HG03354 (cell line): ENCODE results near the gene DIAPH3.
A peak's percentile ranks its signal among the peaks of the same experiment; 100 is the strongest.

Source experiments
- ATAC-seq: cut with Tn5 transposase; IDR thresholded peaks from one replicate; pipeline ENCODE4 v1.9.1; 2021; ENCODE audit warnings: mild to moderate bottlenecking; ENCODE audit not compliant: unreplicated experiment, poor library complexity, severe bottlenecking

DIAPH3 gene

GRCh38 chr13:59701261-59701660 is 462.5 kb downstream of the DIAPH3 start:
- no peak for ATAC-seq

GRCh38 chr13:59700281-59700680 is 463.4 kb downstream of the DIAPH3 start:
- no peak for ATAC-seq

DNA sequence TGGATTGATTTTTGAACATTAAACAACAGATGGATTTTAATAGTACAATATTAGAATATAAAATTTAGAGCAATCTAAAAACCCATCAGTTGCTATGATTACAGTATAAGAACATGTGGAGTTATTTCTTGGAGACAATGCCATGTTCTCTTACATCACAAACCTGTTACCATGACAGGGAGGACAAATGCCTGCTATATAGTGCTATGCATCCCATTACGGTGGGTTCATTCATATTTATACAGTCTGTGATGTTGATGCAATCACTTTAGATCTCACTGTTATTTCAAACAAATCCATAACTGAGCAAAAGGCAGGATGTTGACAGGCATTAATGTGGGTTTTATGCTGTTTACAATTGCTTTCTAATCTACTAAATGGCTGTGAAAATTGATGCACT is 467.5 kb downstream of the DIAPH3 start:
- ATAC-seq, result no peak

DNA sequence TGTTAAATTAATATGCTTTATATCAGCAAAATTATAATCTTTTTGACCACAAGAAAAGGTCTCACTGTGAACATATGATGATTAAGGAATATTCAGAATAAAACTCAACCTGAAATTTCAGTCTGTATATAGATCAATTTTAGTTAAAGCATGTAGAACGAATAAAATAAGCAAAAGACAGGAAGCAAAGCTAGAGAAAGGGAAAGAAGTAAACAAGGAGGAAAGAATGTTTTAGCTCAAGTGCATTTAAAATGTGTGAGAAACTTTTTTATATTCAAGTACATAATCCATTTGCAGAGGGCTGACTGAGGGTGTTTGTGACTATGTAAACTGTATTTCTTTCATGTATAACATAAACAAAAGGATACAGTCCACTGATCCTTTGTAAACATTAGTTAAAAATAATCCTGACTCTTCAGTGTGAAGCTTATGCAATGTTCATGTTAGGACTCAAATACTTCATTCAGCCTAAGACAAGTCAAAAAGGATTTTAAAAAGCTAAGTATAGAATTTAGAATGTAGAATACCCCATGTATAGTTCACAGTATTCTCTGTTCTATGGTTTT is 472.1 kb downstream of the DIAPH3 start:
- ATAC-seq, result no peak

DNA sequence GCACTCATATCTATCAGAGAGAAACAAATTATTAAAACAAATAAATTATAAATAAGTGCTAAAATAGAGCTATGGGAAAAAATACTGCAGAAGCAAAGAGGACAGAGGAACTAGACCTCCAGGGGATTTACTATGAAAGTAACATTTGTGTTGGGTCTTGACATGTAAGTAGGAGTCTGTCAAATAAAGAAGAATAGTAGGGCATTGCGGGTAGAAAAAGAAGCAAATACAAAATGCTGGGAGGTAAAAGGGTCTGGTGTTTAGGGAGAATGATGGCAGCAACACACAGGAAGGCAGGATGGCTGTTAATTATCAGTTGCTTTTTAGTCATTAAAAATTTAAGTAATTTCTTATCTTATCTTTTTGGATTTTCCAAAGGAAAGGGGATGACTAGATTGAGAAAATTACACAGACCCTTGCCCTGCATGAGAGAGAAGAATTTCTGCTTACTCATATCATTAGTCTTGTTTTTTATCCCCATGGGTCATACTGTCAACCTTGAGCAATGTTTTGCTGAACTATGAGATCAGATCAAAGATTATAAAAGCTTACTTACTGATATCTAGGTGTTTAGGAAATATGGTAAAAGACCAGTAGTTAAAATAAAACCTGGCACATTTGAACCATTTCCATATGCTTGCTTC is 472.7 kb downstream of the DIAPH3 start:
- no peak for ATAC-seq

DNA sequence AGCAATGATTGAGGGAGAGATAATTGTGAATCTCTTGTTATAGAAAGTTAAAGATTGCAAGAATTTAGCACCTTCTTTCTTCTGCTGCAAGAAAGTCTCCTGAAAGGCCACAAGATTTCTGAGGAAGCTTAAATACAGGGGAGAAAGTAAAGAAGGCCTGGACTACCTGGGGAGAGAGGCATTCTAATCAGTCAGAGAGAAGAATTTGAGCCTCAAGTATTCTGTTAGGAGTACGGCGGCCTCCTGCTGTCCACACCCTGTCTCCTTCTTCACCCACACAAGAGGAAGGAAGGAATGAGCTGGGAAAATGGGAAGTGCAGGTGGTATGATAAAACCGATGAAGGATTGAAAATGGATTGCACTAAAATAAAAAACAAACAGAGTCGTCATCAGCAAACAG is 474.7 kb downstream of the DIAPH3 start:
- ATAC-seq, result no peak

DNA sequence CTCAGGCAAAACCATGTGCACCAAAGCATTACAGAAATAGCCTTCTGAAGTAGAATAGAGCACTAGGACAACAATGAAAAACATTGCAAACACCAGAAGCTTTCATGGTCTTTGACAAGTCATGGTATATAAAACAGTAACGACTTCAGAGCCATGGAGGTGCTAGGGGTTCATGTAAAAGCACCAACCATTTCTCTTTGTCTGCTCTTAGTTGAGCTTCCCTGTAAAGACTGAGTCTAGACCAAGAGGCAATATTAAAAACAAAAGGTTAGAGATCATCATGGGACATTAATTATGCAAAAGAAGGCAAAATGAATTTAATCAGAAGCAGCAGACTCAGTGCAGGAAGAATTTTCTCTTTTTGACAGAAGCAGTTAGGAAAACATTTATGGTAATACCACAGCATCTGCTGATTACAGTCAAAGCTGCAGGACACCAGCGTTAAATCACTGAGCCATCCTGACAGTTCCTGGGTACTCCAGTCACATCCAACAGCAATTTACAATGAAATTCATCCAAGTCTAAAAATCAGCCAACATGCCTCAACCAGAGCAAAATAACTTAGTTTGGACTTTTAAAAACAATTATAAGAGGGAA is 476.8 kb downstream of the DIAPH3 start:
- ATAC-seq, result no peak

GRCh38 chr13:59684105-59684504 is 479.6 kb downstream of the DIAPH3 start:
- no peak for ATAC-seq

- ATAC-seq, result no peak
Observed at GRCh38 chr13:59681636-59682311, 482.0 kb downstream of the DIAPH3 start.

GRCh38 chr13:59680429-59681024 is 483.2 kb downstream of the DIAPH3 start:
- ATAC-seq, result peak; percentile 58

DNA sequence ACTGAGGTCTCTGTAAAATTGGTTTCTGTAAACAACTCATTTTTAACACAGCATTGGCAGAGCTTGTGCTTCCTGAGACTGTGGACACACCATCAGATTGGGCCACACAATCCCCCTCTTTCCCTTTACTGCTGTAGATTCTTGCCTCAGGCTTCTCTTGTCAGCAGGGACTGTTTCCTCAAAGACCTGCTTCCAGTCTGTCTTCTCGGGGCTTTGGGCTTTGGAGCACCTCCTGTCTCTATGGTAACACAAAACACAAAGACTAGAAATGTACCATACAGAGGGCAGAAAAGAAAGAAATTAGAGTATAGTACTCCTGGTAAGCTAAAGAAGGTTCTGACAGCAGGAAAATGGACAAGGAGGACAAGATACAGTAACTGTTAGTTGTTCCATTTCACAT is 484.5 kb downstream of the DIAPH3 start:
- ATAC-seq, result no peak

DNA sequence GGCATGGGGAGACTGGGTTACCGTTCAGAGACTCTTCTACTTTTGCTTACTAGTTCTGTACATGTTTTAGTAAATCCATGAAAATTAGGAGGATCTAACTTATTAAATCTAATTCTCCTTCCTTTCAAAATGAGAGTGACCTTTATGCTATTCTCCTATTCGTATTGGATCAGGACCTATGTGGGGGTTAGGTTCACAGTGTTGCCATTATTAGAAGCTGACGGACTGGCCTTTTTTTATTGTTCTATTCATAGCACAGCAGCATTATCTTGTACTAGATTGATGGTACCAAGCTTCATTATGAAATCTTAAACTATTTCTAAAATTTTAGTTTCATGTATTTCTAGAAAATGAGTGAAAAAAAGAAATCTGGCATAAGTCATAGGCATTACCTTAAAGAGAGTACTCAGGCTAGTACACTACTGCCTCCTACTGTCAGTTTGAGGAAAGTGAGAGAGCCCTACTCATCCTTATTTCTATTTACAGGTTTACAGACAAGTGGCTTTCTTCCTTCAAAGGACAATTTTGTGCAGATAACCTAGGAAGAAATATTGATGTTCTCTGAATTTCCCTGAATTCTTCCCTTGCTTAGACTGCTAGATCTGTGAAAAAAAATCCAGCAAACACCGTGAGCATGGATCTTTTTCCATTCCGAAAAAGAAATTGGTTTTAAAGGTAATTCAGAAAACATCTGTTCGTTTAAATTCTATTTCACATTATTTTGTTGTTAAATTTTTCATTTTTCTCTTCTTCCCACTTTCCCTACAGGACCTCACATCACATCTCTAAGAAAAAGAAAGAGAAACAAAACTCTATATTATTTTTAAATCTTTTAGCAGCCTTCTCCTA is 485.5 kb downstream of the DIAPH3 start:
- peak; percentile 64 for ATAC-seq

- no peak for ATAC-seq
Observed at GRCh38 chr13:59677430-59677829, 486.3 kb downstream of the DIAPH3 start.

DNA sequence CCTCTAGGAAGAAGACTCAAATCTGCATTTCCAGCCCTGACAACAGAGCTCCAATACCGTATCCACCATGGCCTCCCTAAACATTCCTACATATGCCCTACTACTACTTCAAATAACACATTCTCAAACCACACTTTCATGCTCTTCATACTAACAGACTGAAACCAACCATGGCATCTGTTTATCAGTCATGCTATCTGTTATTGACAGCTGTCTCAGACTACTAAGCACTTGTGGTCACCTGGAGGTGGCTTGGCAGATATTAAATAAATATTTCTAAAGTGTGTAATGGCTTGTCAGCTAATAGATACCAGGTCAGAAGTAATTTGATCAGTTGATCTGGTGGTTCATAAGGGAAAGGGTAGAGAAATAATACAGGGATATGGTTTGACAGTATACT is 489.1 kb downstream of the DIAPH3 start:
- peak; percentile 69 for ATAC-seq

- ATAC-seq, result no peak
Observed at GRCh38 chr13:59673286-59673685, 490.4 kb downstream of the DIAPH3 start.

GRCh38 chr13:59672445-59672844 is 491.3 kb downstream of the DIAPH3 start:
- peak; percentile 72 for ATAC-seq

DNA sequence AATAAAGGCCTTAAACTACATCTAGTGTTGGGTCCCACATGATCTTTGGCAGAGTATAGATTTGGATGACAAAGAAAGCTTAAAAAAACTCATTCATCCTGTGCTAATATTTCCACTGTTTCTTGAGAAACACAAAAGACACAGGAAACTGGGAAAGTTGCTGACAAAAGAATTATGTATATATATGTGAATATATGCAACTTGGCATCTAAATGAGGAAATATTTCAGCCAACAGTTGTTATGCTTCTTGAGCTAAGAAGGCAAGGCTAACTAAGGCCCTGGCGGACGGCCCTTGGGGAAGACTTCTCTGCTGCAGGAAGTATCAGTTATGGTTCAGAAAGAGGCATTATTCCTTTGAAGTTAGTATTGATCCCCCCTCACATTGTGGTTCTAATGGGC is 491.8 kb downstream of the DIAPH3 start:
- no peak for ATAC-seq

DNA sequence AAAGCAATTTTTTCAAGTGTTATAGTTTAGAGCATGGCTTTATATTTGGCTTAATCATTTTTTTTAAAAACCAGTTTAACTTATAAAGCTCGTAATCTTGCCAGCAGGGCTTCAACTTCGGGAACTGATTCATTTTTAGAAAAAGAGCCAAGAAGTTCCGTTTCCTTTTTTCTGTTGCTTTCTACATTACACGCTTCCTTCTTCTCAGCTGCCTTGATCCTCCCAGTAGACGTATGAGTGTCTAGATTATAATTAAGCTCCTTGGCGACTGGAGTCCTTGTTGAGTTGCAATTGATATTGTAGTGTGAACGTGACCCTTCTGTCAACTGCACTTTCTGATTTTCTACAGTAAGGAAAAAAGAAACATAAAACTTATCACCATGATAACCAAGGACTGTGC is 497.2 kb downstream of the DIAPH3 start:
- ATAC-seq, result peak; percentile 63

DNA sequence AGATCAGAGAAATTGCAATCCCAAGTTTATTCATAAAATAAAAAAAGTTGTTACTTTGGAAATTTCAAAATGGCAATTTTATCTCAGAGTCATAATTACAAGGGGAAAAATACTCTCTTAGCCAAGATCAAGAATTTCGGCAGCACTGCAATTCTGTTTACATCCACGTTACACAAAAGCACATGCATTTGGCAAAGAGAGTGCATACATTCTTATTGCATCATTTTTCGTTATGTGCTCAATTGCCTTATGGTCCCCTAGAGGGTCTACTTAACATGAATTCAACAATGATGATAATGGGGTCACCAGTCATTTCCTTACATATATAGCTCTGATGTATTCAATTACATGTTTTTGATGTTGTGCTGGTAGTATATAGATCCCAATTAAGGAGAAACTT is 498.0 kb downstream of the DIAPH3 start:
- no peak for ATAC-seq

DNA sequence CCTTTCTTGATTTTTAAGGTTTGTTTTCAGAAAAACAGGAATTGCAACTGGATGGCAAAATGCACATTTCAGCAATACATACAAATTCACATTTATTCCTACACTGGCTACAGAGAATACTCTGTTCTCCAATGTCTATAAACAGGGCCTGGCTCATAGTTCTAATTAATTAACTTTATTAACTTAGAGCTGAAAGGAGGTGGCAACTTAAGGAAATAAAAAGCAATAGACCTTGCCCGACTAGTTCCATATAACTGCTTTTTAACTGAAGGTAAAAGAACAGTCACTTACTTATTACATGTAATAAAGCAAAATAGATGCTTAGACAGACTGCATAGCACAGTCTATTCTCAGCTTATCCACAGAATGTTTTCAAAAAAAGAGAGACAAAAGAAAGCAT is 498.5 kb downstream of the DIAPH3 start:
- no peak for ATAC-seq
